Measurements from ENCODE around the gene MICU1.

GRCh38 chr10:72375173-72375572 is 250.7 kb downstream of the MICU1 start:
- TF ChIP-seq CTCF (IDR thresholded peaks at IDR 0.05) (no peak), EZH2phosphoT487 (IDR thresholded peaks at IDR 0.05) (no peak), EZH2 (IDR thresholded peaks at IDR 0.05) (no peak)

All from neural progenitor cell (in vitro differentiated cells).